ENCODE measurements around the gene ARID1B.

Gene ARID1B

DNA sequence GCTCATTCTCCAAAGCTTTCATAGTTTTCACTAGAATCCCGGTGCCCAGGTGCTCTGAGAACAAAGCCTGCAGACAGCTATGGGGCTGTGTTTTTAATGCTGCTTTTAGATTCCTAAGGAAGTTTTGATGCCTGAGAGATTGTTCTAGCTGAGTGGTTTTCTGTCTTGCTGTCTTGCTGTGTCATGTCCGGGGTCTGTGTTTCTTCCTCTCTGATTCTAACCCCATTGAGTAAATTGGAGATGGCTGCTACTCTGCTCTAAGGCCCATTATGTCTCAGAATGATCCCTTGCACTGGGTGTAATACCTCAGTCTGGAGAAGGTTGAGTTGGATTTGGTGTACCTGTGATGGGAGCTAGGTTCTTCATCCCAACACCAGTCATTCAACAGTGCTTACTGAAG lies 63.4 kb downstream of the ARID1B start:
- TF ChIP-seq, protein P1, sequence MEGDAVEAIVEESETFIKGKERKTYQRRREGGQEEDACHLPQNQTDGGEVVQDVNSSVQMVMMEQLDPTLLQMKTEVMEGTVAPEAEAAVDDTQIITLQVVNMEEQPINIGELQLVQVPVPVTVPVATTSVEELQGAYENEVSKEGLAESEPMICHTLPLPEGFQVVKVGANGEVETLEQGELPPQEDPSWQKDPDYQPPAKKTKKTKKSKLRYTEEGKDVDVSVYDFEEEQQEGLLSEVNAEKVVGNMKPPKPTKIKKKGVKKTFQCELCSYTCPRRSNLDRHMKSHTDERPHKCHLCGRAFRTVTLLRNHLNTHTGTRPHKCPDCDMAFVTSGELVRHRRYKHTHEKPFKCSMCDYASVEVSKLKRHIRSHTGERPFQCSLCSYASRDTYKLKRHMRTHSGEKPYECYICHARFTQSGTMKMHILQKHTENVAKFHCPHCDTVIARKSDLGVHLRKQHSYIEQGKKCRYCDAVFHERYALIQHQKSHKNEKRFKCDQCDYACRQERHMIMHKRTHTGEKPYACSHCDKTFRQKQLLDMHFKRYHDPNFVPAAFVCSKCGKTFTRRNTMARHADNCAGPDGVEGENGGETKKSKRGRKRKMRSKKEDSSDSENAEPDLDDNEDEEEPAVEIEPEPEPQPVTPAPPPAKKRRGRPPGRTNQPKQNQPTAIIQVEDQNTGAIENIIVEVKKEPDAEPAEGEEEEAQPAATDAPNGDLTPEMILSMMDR (IDR thresholded peaks at IDR 0.05; ENCODE audit: control insufficient read depth, insufficient read depth, low read depth, low read length, missing control alignments): no peak
- no peak for DNase-seq (ENCODE audit: low read depth)
- no peak overlapping the region for H3K4me3 ChIP-seq (ENCODE audit: control insufficient read depth, low read depth, low read length)

DNA sequence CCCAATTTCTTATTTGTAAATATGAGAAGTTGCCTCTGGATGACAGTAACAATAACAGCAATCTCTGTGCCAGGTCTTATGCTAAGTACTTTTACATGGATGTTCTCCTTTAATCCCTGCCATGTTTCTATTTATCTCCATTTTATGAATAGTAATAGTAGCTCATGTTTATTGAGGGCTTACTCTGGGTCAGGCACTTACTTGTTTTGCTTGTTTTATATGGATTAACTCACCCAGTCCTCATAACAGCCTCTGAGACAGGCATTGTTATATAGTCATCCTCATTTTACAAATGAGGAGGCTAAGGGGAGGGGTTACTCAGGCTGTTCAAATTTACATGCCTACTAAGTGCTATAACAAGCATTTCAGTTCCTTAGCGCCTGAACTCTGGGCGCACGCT lies 64.3 kb downstream of the ARID1B start:
- H3K4me3 ChIP-seq (ENCODE audit: control insufficient read depth, low read depth, low read length): no peak overlapping the region
- TF ChIP-seq, protein P1 (IDR thresholded peaks at IDR 0.05; ENCODE audit: control insufficient read depth, insufficient read depth, low read depth, low read length, missing control alignments): no peak
- DNase-seq (ENCODE audit: low read depth): no peak

DNA sequence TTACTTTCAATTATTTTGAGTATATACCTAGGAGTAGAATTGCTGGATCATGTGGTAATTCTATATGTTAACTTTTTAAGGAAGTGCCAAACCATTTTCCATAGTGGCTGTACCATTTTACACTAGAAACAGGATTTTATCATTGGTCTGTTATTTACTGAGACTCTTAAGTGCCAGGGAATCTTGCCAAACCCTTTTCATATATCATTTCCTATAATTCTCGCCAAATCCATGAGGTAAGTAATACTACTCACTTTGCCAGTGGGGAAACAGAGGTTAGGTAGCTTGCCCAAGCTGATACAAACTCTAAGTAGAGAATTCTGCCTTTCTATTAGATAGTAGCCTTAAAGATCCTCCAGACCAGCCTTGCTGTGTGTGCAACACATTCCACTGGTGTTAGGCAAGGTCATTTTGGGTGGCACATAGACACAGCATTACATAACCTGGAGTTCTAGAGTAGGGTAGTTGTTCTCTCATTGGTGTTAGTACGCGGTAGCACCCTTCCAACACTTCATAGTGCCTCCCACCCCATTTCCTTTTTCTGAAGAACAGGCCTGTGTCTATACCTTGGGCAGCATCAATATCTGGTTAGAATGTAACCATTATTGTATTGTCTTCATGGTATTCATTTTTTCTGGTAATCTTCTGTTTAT lies 65.5 kb downstream of the ARID1B start:
- H3K4me3 ChIP-seq (ENCODE audit: control insufficient read depth, low read depth, low read length): no peak overlapping the region
- TF ChIP-seq, protein P1 (IDR thresholded peaks at IDR 0.05; ENCODE audit: control insufficient read depth, insufficient read depth, low read depth, low read length, missing control alignments): no peak
- DNase-seq (ENCODE audit: low read depth): no peak

DNA sequence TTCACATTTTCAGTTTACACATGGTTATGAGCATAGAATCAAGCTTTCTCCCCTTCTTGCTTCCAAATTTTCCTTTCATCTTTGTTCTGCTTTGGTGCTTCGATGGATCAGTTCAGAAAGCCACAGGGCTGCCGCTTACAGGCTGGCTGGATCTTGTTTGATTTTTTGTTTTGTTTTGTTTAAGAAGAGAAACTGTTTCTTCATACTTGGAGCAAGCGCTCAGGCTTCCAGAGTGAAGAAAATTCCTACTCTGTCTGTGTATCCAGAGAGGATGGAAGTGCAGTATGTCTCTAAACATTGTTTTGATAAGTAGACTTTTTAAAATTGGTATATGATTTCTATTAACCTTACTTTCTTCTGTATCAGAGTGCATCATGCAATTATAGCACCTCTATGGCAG lies 66.9 kb downstream of the ARID1B start:
- TF ChIP-seq, protein P1 (IDR thresholded peaks at IDR 0.05; ENCODE audit: control insufficient read depth, insufficient read depth, low read depth, low read length, missing control alignments): no peak
- no peak for DNase-seq (ENCODE audit: low read depth)
- no peak overlapping the region for H3K4me3 ChIP-seq (ENCODE audit: control insufficient read depth, low read depth, low read length)

DNA sequence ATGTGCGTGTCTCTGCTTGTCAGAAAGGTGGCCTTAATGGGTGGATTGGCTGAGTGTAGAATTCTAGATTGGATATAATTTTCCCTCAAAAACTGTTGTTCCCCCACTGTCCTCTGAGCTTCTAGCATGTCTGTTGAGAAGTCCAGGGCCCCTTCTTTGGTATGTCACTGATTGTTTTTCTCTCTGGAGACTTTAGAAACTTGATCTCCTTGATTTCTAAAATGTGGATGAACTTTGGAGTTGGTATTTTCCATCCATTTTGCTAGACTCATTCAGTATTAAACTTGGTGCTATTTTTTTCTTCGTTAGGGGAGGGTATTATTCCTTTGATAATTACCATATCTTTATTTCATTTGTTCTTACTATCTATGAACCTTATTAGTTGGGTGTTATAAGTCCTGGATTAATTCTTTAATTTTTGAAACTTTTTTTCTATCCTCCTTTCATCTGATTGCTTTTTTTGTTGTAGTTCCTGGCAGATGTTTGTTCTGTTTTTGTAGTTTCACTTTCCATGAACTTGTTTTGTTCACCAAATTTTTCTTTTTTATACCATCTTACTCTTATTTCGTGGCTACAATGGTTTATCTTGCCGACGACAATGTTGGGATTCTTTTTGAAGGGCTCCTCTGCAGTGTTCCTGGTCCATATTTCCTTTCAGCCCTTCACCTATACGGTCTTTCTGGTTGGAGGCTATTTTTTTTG lies 68.4 kb downstream of the ARID1B start:
- no peak overlapping the region for H3K4me3 ChIP-seq (ENCODE audit: control insufficient read depth, low read depth, low read length)
- TF ChIP-seq, protein P1 (IDR thresholded peaks at IDR 0.05; ENCODE audit: control insufficient read depth, insufficient read depth, low read depth, low read length, missing control alignments): no peak
- no peak for DNase-seq (ENCODE audit: low read depth)

DNA sequence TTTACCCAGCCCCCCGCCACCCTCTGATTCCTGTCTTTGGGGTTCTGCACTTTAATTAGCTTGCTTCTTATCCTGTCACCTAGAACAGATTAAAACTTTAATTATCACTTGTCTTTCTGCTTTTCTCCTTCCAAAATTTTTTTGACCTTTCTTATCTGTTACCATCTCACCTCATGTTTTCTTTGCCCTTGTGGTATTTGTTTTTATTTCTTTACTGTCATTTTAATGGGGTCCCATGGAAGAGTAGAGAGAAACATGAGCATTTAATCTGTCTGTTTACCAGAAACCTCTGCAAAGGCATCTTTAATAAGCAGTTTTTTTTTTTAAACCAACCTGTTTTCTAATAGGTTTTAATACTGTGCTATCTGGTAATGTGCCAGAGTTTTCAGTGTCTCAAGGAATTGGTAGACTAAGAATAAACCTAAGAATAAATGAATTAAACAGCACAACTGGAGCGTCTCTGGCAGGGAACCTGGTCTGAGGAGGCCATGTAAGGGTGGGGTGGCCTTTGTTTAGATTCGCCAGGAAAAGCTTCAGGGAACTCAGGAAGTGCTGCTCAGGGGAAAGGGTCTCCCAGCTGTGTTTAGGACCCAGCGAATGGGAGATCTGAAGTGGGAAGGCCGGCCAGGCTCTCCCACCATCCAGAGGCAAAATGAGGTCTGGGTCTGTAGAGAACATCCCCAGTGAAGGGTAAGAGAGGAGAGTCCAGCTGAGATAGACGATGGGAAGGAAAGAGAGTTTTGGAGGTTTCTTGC lies 69.8 kb downstream of the ARID1B start:
- TF ChIP-seq, protein P1 (IDR thresholded peaks at IDR 0.05; ENCODE audit: control insufficient read depth, insufficient read depth, low read depth, low read length, missing control alignments): no peak
- DNase-seq (ENCODE audit: low read depth): no peak
- H3K4me3 ChIP-seq (ENCODE audit: control insufficient read depth, low read depth, low read length): no peak overlapping the region
